Measurements from ENCODE around the gene KLK1.

- TF ChIP-seq POLR2AphosphoS5 (IDR thresholded peaks at IDR 0.05): no peak
- no peak for TF ChIP-seq CTCF (IDR thresholded peaks at IDR 0.05)
- no peak for TF ChIP-seq POLR2A (IDR thresholded peaks at IDR 0.05)
- no peak for TF ChIP-seq EP300 (IDR thresholded peaks at IDR 0.05)
These were observed 43.8 kb downstream of the KLK1 start for GRCh38 chr19:50779504-50780457.

Data from stomach (tissue), 4 donors.